Naive thymus-derived CD4-positive, alpha-beta T cell (primary cell): ENCODE measurements around the gene CDK9. TPM values are rescaled to one million over a fixed set of nuclear protein-coding genes. Genes with fewer than 3 reads are reported as not detected.

ENCODE experiments used
- ATAC-seq: fragments of 150-1000 bp; cut with Tn5 transposase; 2 replicates; pipeline ENCODE4 v1.10.0; 2021; ENCODE audit warnings: mild to moderate bottlenecking, moderate library complexity
- CTCF ChIA-PET: fragments of 350-600 bp; sonication (Branson Sonifier 250); formaldehyde crosslinking; loops from one replicate; lab custom pipeline; 2021; ENCODE audit warnings: antibody characterized with exemption; lab: Charles Lee
- POLR2A ChIA-PET: fragments of 350-600 bp; sonication (Branson Sonifier 250); formaldehyde crosslinking; loops from one replicate; lab custom pipeline; 2021; ENCODE audit warnings: antibody characterized with exemption, inconsistent platforms; lab: Charles Lee
- DNase-seq, 9 donors: peaks; one replicate each; pipeline versions ENCODE4 v3.0.0 to v3.0.0-alpha.2; 2020 to 2022; ENCODE audit warnings: mixed read lengths in 1 of 9
- H3K27ac ChIP-seq: one replicate; pipeline ENCODE4 v1.7.0; 2013; ENCODE audit warnings: mild to moderate bottlenecking, low read depth, low read length, moderate library complexity
- H3K27me3 ChIP-seq, 2 donors: one replicate each; pipeline ENCODE4 v1.7.0; 2013; ENCODE audit warnings: low read length in 2 of 2, mild to moderate bottlenecking in 2 of 2, moderate library complexity in 2 of 2; ENCODE audit not compliant: control insufficient read depth in 2 of 2, insufficient read depth in 2 of 2
- H3K36me3 ChIP-seq, 3 experiments: 1 replicate in 2 of 3; 2 replicates in 1 of 3; pipeline ENCODE4 v1.7.0; 2013; ENCODE audit warnings: low read length in 3 of 3, mild to moderate bottlenecking in 3 of 3, moderate library complexity in 1 of 3; ENCODE audit not compliant: insufficient read depth in 3 of 3, control insufficient read depth in 2 of 3
- H3K4me1 ChIP-seq, 2 donors: one replicate each; pipeline ENCODE4 v1.7.0; 2013; ENCODE audit warnings: low read length in 2 of 2, mild to moderate bottlenecking in 2 of 2, moderate library complexity in 1 of 2; ENCODE audit not compliant: control insufficient read depth in 2 of 2, insufficient read depth in 2 of 2
- H3K4me3 ChIP-seq: 2 replicates; pipeline ENCODE4 v1.7.0; 2013; ENCODE audit warnings: mild to moderate bottlenecking, low read length
- H3K9me3 ChIP-seq, 3 experiments: 1 replicate in 2 of 3; 2 replicates in 1 of 3; pipeline ENCODE4 v1.7.0; 2013; ENCODE audit warnings: low read length in 3 of 3; ENCODE audit not compliant: control insufficient read depth in 2 of 3
- H3K27ac Mint-ChIP-seq, 9 donors: one replicate each; pipeline ENCODE4 v1.8.0; 2020 to 2022; ENCODE audit warnings: mixed read lengths in 9 of 9, mild to moderate bottlenecking in 8 of 9, moderate library complexity in 5 of 9, inconsistent platforms in 2 of 9
- H3K27me3 Mint-ChIP-seq, 5 donors: one replicate each; pipeline ENCODE4 v1.8.0; 2021 to 2022; ENCODE audit warnings: mixed read lengths in 5 of 5, mild to moderate bottlenecking in 1 of 5
- H3K36me3 Mint-ChIP-seq, 5 donors: one replicate each; pipeline ENCODE4 v1.8.0; 2020 to 2022; ENCODE audit warnings: mixed read lengths in 5 of 5, mild to moderate bottlenecking in 3 of 5, inconsistent platforms in 1 of 5
- H3K4me1 Mint-ChIP-seq, 7 donors: one replicate each; pipeline ENCODE4 v1.8.0; 2020 to 2022; ENCODE audit warnings: mixed read lengths in 7 of 7, mild to moderate bottlenecking in 3 of 7, inconsistent platforms in 1 of 7
- H3K4me3 Mint-ChIP-seq, 10 donors: one replicate each; pipeline ENCODE4 v1.8.0; 2020 to 2022; ENCODE audit warnings: mild to moderate bottlenecking in 10 of 10, mixed read lengths in 10 of 10, moderate library complexity in 6 of 10, inconsistent platforms in 2 of 10
- H3K9me3 Mint-ChIP-seq, 11 donors: one replicate each; pipeline ENCODE4 v1.8.0; 2020 to 2022; ENCODE audit warnings: mixed read lengths in 11 of 11, mild to moderate bottlenecking in 4 of 11, inconsistent platforms in 1 of 11, moderate library complexity in 1 of 11
- intact Hi-C, 2 donors: fragments of 100-400 bp; cut with micrococcal nuclease; formaldehyde crosslinking; loops; one replicate each; pipeline ENCODE4 v1.15.1; 2023
- polyA plus RNA-seq, 2 donors: library from polyadenylated mRNA; unstranded; fragments of 300-500 nt; fragmentation: Illumina TruSeq; gene quantifications; one replicate each; pipeline ENCODE4 v1.2.3, GENCODE V29; 2021
- total RNA-seq, 6 experiments: library from RNA in 5 of 6; stranded (reverse) in 5 of 6; gene quantifications; 1 replicate in 5 of 6; 2 replicates in 1 of 6; pipeline ENCODE4 v1.2.3 and lab custom pipeline; 2021 to 2026

Gene CDK9
- total and polyA plus RNA-seq, 7 experiments from 2014 or later: 37.5 to 135 (median 120) TPM

DNA sequence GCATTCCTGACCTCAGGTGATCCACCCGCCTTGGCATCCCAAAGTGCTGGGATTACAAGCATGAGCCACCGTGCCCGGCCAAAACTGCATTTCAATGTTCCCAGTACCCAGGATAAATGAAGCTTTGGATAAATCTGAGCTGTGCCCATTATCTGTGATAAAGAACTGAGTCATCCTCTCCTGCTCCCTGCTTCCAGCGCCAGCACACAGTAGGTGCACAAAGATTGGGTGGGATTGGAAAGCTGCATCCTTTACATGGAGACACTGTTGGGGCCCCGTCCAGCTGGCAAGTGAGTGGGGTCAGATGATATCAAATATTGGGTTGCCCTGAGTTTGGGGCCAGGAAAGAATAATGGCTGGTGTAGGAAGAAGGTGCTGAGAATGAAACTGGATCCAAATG, 24.8 kb upstream of the CDK9 start:
- Histone ChIP-seq H3K36me3 (peaks cover 5 to 60% (median 9%) of the 10 kb centered on the region in 3 experiments), H3K4me1 (peaks cover 0 to 3% of the 10 kb centered on the region in 2 donors), H3K27me3 (no peaks in the 10 kb centered on the region), H3K9me3 (no peaks in the 10 kb centered on the region), H3K4me3 (no peak overlapping the region), H3K27ac (no peak overlapping the region)
- Mint-ChIP-seq H3K27me3 (no peaks in the 10 kb centered on the region), H3K36me3 (peaks cover 0 to 31% (median 11%) of the 10 kb centered on the region in 5 donors), H3K27ac (peak overlapping the region in 2 of 9 donors; percentile 5 to 18), H3K9me3 (no peaks in the 10 kb centered on the region), H3K4me1 (peaks cover 31 to 44% (median 38%) of the 10 kb centered on the region in 7 donors), H3K4me3 (no peak overlapping the region)
- intact Hi-C loops: no loop called here
- DNase-seq (no peak), ATAC-seq (no peak)
- ChIA-PET POLR2A (interaction anchor here (0.7 kb wide), 2 partner anchors 16 to 25 kb away, joined by 3 to 4 read pairs; partner anchors contain the start of gene CDK9), CTCF (interaction anchor here (1.2 kb wide), 1 partner anchor 24 kb away, joined by 4 read pairs; no protein-coding TSS in a partner anchor)

DNA sequence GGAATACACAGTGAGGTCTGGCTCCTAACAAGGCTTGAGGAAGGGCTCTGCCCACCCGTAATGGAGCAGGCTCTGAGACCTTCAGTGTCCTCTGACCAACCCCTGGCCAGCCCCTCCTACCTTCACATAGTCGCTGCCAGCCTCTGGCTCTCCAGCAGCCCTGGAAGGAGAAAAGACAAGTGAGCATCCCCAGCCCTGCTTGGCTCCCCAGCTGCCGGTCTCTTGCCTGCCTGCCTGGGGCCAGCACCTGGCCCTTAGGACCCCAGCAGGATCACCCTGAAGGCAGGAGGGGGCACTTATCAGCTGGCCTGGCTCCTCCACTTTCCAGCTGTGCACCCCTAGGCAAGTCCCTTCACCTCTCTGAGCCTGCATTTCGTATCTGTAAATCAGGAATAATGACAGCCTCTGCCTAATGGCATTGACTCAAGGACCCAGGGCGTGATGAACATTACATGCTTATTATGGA, 24.3 kb upstream of the CDK9 start:
- peaks cover 0 to 1% (median 0%) of the 10 kb centered on the region in 11 donors for H3K9me3 Mint-ChIP-seq
- H3K36me3 Mint-ChIP-seq: peaks cover 0 to 35% (median 15%) of the 10 kb centered on the region in 5 donors
- H3K4me3 Mint-ChIP-seq: no peak overlapping the region
- H3K4me1 Mint-ChIP-seq: peaks cover 35 to 49% (median 42%) of the 10 kb centered on the region in 7 donors
- ATAC-seq (no peak), DNase-seq (no peak)
- H3K4me3 ChIP-seq: no peak overlapping the region
- ChIA-PET CTCF (interaction anchor here (1.2 kb wide), 1 partner anchor 23 kb away, joined by 4 read pairs; no protein-coding TSS in a partner anchor), POLR2A (interaction anchor here (0.6 to 0.7 kb wide), 3 partner anchors 16 to 24 kb away, joined by 3 to 4 read pairs (median 3); partner anchors contain the start of gene CDK9)
- peaks cover 8 to 64% (median 9%) of the 10 kb centered on the region in 3 experiments for H3K36me3 ChIP-seq
- no peaks in the 10 kb centered on the region for H3K27me3 Mint-ChIP-seq
- H3K9me3 ChIP-seq: no peaks in the 10 kb centered on the region
- intact Hi-C loops: no loop called here
- peaks cover 0 to 6% of the 10 kb centered on the region in 2 donors for H3K4me1 ChIP-seq
- H3K27ac ChIP-seq: no peak overlapping the region
- no peaks in the 10 kb centered on the region for H3K27me3 ChIP-seq
- H3K27ac Mint-ChIP-seq: peak overlapping the region in 2 of 9 donors; percentile 18 to 28

DNA sequence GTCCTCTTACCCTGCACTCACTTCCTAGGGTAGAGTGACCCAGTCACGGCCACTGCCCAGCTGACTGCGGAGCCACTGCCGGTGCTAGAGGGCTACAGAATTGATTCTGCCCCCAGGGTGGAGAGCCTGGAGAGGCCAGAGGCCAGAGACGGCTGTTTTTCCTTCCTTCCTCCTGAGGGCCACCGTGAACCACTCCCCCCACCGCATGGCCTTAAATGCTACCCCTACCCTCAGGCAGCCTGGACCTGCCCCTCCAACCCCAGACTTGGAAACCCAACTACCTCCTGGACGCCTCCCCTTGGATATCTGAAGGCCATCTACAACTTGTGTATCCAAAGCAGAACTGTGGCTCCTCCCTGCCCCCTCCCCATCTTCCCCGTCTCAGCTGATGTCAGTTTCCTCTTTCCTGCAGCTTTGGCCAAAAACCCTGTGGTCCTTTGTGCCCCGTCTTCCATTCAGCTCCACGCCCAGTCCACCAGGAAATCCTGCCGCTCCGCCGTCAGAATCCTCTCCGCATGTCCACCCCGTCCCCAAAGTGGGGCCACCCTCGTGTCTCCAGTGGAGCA, 23.6 kb upstream of the CDK9 start:
- H3K36me3 Mint-ChIP-seq: peaks cover 0 to 38% (median 15%) of the 10 kb centered on the region in 5 donors
- no peaks in the 10 kb centered on the region for H3K9me3 ChIP-seq
- H3K4me3 ChIP-seq: no peak overlapping the region
- peak; percentile 45 for ATAC-seq
- H3K27me3 ChIP-seq: no peaks in the 10 kb centered on the region
- no peak for DNase-seq
- H3K27me3 Mint-ChIP-seq: no peaks in the 10 kb centered on the region
- intact Hi-C loops: no loop called here
- ChIA-PET CTCF (interaction anchor here (1.0 to 1.3 kb wide), 2 partner anchors 18 to 23 kb away, joined by 3 read pairs; no protein-coding TSS in a partner anchor), POLR2A (interaction anchor here (0.6 kb wide), 1 partner anchor 22 kb away, joined by 3 read pairs; no protein-coding TSS in a partner anchor)
- peaks cover 39 to 55% (median 49%) of the 10 kb centered on the region in 7 donors for H3K4me1 Mint-ChIP-seq
- H3K36me3 ChIP-seq: peaks cover 8 to 64% (median 9%) of the 10 kb centered on the region in 3 experiments
- H3K9me3 Mint-ChIP-seq: peaks cover 0 to 1% (median 0%) of the 10 kb centered on the region in 11 donors
- H3K27ac Mint-ChIP-seq: peak overlapping the region in 7 of 9 donors; percentile 54 to 78 (median 71)
- H3K4me3 Mint-ChIP-seq: no peak overlapping the region
- H3K27ac ChIP-seq: no peak overlapping the region
- H3K4me1 ChIP-seq: peaks cover 6 to 10% of the 10 kb centered on the region in 2 donors

DNA sequence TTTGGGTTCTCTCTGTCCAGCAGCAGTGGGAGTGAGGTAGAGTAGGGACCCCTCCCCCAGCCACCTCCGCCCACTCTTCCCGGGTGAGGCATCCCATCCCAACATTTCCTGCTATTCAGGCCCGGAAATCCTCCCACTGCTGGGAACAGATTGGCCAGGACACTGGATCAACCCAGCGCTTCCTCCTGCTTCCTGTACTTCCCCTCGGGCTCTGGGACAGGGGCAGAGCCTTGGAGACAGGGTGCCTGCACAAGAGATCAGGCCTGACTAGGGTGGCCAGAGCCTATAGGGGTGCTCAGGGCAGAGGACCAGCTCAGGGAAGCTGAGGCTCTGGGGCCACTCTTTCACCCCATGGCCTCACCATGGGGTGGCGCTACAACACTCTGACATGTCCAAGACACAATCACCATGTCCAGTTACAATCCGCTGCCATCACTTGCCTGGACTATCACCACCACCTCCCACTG, 21.9 kb upstream of the CDK9 start:
- intact Hi-C loops: no loop called here
- Mint-ChIP-seq H3K27me3 (no peaks in the 10 kb centered on the region), H3K9me3 (peaks cover 0 to 1% (median 0%) of the 10 kb centered on the region in 11 donors), H3K4me1 (peaks cover 51 to 67% (median 64%) of the 10 kb centered on the region in 7 donors), H3K36me3 (peaks cover 0 to 43% (median 15%) of the 10 kb centered on the region in 5 donors), H3K27ac (peak overlapping the region in 6 of 9 donors; percentile 71 to 84 (median 78)), H3K4me3 (peak overlapping the region in 2 of 10 donors; percentile 36 to 45)
- DNase-seq (peak in 1 of 9 donors; percentile 48), ATAC-seq (peak; percentile 72)
- ChIA-PET CTCF (interaction anchor here (0.8 to 1.3 kb wide), 4 partner anchors 16 to 157 kb away, joined by 3 read pairs; no protein-coding TSS in a partner anchor), POLR2A (interaction anchor here (1.0 to 11.2 kb wide), 3 partner anchors 8 to 20 kb away, joined by 3 to 99 read pairs (median 6); partner anchors contain the start of genes CDK9 and SH2D3C)
- Histone ChIP-seq H3K9me3 (no peaks in the 10 kb centered on the region), H3K4me3 (no peak overlapping the region), H3K4me1 (peaks cover 24 to 28% of the 10 kb centered on the region in 2 donors), H3K27me3 (no peaks in the 10 kb centered on the region), H3K27ac (peak overlapping the region; percentile 46), H3K36me3 (peaks cover 5 to 61% (median 12%) of the 10 kb centered on the region in 3 experiments)

DNA sequence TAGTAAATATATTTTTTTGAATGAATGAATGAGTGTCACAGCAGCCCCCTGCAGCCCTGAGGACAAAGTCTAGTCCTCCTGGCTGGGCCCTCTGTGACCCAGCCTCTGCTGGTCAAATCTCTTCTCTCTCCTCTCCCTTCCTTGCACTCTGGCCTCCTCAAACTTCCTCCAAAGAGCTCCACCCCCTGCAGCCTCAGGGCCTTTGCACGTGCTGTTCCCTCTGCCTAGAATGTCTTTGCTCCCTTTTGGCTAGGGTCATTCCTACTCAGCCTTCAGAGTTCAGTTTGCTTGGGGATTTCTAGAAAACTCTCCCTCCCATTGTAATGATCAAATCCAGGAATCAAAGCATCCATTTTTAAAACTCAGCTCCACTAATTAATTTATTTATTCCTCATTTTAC, 20.4 kb upstream of the CDK9 start:
- no peak for DNase-seq
- Mint-ChIP-seq H3K4me3 (peak overlapping the region in 1 of 10 donors; percentile 58), H3K27ac (peak overlapping the region in 6 of 9 donors; percentile 67 to 92 (median 76)), H3K4me1 (peaks cover 60 to 82% (median 78%) of the 10 kb centered on the region in 7 donors), H3K36me3 (peaks cover 0 to 46% (median 15%) of the 10 kb centered on the region in 5 donors), H3K27me3 (no peaks in the 10 kb centered on the region), H3K9me3 (peaks cover 0 to 1% (median 0%) of the 10 kb centered on the region in 11 donors)
- Histone ChIP-seq H3K27ac (no peak overlapping the region), H3K36me3 (peaks cover 5 to 53% (median 12%) of the 10 kb centered on the region in 3 experiments), H3K27me3 (no peaks in the 10 kb centered on the region), H3K9me3 (no peaks in the 10 kb centered on the region), H3K4me3 (no peak overlapping the region), H3K4me1 (peaks cover 36 to 41% of the 10 kb centered on the region in 2 donors)
- ATAC-seq: no peak
- intact Hi-C loops: no loop called here
- ChIA-PET POLR2A (interaction anchor here (0.9 to 11.2 kb wide), 6 partner anchors 11 to 37 kb away, joined by 3 to 99 read pairs (median 4); partner anchors contain the start of genes CDK9 and SH2D3C), CTCF (interaction anchor here (1.0 to 1.2 kb wide), 2 partner anchors 19 to 139 kb away, joined by 3 to 14 read pairs; no protein-coding TSS in a partner anchor)

DNA sequence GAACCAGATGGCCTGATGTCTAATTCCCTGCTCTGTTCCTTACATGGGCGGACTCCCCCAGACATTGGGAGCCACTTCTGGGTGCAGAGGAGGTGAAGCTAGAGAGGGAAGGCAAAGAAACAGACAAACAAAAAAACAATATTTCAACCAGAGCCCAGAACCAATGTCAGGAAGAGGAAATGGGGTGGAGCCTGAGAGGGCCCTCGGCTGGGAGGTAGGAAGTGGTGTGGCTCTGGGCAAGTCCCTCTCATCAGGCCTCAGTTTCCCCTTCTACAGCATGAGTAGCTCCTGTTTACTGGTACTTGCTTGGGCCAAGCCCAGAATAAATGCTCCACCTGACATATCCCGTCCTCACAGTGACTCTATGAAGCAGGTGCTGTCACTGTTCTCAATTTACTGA, 18.4 kb upstream of the CDK9 start:
- Histone ChIP-seq H3K27ac (peak overlapping the region; percentile 90), H3K4me1 (peaks cover 43 to 54% of the 10 kb centered on the region in 2 donors), H3K27me3 (no peaks in the 10 kb centered on the region), H3K36me3 (peaks cover 8 to 41% (median 20%) of the 10 kb centered on the region in 3 experiments), H3K9me3 (no peaks in the 10 kb centered on the region), H3K4me3 (peak overlapping the region; percentile 11)
- peak overlapping the region; percentile 55 to 92 (median 86) for H3K27ac Mint-ChIP-seq
- H3K4me3 Mint-ChIP-seq: peak overlapping the region; percentile 56 to 88 (median 76)
- CTCF ChIA-PET: interaction anchor here (0.5 to 1.9 kb wide), 7 partner anchors 8 to 332 kb away, joined by 3 to 8 read pairs (median 3); partner anchors contain the start of genes ST6GALNAC4 and TOR2A
- H3K27me3 Mint-ChIP-seq: no peaks in the 10 kb centered on the region
- ATAC-seq: no peak
- no peak for DNase-seq
- POLR2A ChIA-PET: interaction anchor here (0.6 to 11.2 kb wide), 9 partner anchors 9 to 224 kb away, joined by 3 to 99 read pairs (median 5); partner anchors contain the start of genes CDK9 and SH2D3C
- H3K4me1 Mint-ChIP-seq: peaks cover 66 to 94% (median 88%) of the 10 kb centered on the region in 7 donors
- intact Hi-C loops: no loop called here
- peaks cover 0 to 1% (median 0%) of the 10 kb centered on the region in 11 donors for H3K9me3 Mint-ChIP-seq
- H3K36me3 Mint-ChIP-seq: peaks cover 0 to 45% (median 15%) of the 10 kb centered on the region in 5 donors
